Lung (tissue), 12 donors: ENCODE measurements around the gene LARP1. TPM values are rescaled to one million over a fixed set of nuclear protein-coding genes. Genes with fewer than 3 reads are reported as not detected.

ENCODE experiments used
- ATAC-seq: fragments of 200-7000 bp; cut with Tn5 transposase; one replicate; pipeline ENCODE4 v1.9.1; 2020; ENCODE audit warnings: moderate number of reproducible peaks; ENCODE audit not compliant: insufficient read depth, low FRiP score
- DNase-seq, 3 donors: peaks; one replicate each; pipeline ENCODE4 v3.0.0-alpha.2; 2013 to 2017
- H3K27ac ChIP-seq, 2 donors: one replicate each; pipeline ENCODE4 v1.5.1; 2013; ENCODE audit warnings: mild to moderate bottlenecking in 2 of 2, moderate library complexity in 2 of 2, control low read depth in 1 of 2, inconsistent platforms in 1 of 2, low read depth in 1 of 2, low read length in 1 of 2
- H3K27me3 ChIP-seq, 3 donors: one replicate each; pipeline ENCODE4 v1.5.1; 2013; ENCODE audit warnings: low read length in 2 of 3; ENCODE audit not compliant: control insufficient read depth in 3 of 3, insufficient read depth in 3 of 3
- H3K36me3 ChIP-seq, 4 donors: one replicate each; pipeline ENCODE4 v1.5.1; 2013; ENCODE audit warnings: low read length in 4 of 4, mild to moderate bottlenecking in 1 of 4, moderate library complexity in 1 of 4; ENCODE audit not compliant: control insufficient read depth in 4 of 4, insufficient read depth in 4 of 4
- H3K4me1 ChIP-seq, 5 donors: one replicate each; pipeline ENCODE4 v1.5.1; 2013; ENCODE audit warnings: low read length in 5 of 5, mild to moderate bottlenecking in 2 of 5, moderate library complexity in 1 of 5; ENCODE audit not compliant: control insufficient read depth in 5 of 5, insufficient read depth in 5 of 5
- H3K4me3 ChIP-seq: one replicate; pipeline ENCODE4 v1.5.1; 2013; ENCODE audit warnings: mild to moderate bottlenecking, control low read depth, moderate library complexity
- H3K9ac ChIP-seq, 2 donors: one replicate each; pipeline ENCODE4 v1.5.1; 2013; ENCODE audit warnings: low read length in 2 of 2, control low read depth in 1 of 2; ENCODE audit not compliant: insufficient read depth in 1 of 2
- H3K9me3 ChIP-seq, 4 donors: one replicate each; pipeline ENCODE4 v1.5.1; 2013; ENCODE audit warnings: low read length in 3 of 4, mild to moderate bottlenecking in 1 of 4, moderate library complexity in 1 of 4; ENCODE audit not compliant: control insufficient read depth in 4 of 4, insufficient read depth in 3 of 4
- WGBS, 2 donors: extraction: QIAGEN DNeasy Blood & Tissue Kit; methylation state at CpG; one replicate each; pipeline ENCODE4 v1.1.7; 2013; 5-methylcytosine and 5-hydroxymethylcytosine counted together
- polyA plus RNA-seq, 2 donors: library from polyadenylated mRNA; stranded (reverse); fragments of 200-250 nt; gene quantifications; one replicate each; pipeline ENCODE4 v1.2.1, GENCODE V29; 2013
- total RNA-seq, 2 donors: library from RNA; depleted of rRNA in 1 of 2; stranded (reverse); fragments of >200 nt in 1 of 2; gene quantifications; one replicate each; pipeline ENCODE4 v1.2.1, GENCODE V29; 2014 to 2021
- TF ChIP-seq, protein P1 (sequence below): IDR thresholded peaks from 2 replicates; pipeline ENCODE4 v1.5.1; 2012; ENCODE audit warnings: mild to moderate bottlenecking; ENCODE audit errors: control extremely low read depth, extremely low read depth
- donor health status: control.
- donor health status: control.
- donor health status: Bipolar disorder and iron deficiency.
- donor health status: healthy.
- donor health status: DM: yes; HTN: yes; CAD: no.

LARP1 gene
- total and polyA plus RNA-seq, 4 donors = 30.5 to 199 (median 61.7) TPM

- peaks cover 0 to 2% (median 0%) of the 10 kb centered on the region in 4 donors for H3K9me3 ChIP-seq
- no peak overlapping the region for H3K4me3 ChIP-seq
- H3K27ac ChIP-seq = no peak overlapping the region
- no peaks in the 10 kb centered on the region for H3K27me3 ChIP-seq
- peaks cover 0 to 3% (median 0%) of the 10 kb centered on the region in 5 donors for H3K4me1 ChIP-seq
- DNase-seq (no peak), ATAC-seq (no peak)
- H3K36me3 ChIP-seq = peaks cover 0 to 40% (median 24%) of the 10 kb centered on the region in 4 donors
- TF ChIP-seq, protein P1, sequence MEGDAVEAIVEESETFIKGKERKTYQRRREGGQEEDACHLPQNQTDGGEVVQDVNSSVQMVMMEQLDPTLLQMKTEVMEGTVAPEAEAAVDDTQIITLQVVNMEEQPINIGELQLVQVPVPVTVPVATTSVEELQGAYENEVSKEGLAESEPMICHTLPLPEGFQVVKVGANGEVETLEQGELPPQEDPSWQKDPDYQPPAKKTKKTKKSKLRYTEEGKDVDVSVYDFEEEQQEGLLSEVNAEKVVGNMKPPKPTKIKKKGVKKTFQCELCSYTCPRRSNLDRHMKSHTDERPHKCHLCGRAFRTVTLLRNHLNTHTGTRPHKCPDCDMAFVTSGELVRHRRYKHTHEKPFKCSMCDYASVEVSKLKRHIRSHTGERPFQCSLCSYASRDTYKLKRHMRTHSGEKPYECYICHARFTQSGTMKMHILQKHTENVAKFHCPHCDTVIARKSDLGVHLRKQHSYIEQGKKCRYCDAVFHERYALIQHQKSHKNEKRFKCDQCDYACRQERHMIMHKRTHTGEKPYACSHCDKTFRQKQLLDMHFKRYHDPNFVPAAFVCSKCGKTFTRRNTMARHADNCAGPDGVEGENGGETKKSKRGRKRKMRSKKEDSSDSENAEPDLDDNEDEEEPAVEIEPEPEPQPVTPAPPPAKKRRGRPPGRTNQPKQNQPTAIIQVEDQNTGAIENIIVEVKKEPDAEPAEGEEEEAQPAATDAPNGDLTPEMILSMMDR = no peak
- H3K9ac ChIP-seq = no peak overlapping the region
- 92 to 94% methylated on average over 4 of the region's 4 CpGs for WGBS, 2 donors
These were observed 68.4 kb downstream of the LARP1 start for GRCh38 chr5:154823605-154824004.

- Histone ChIP-seq H3K4me1 (peaks cover 0 to 4% (median 0%) of the 10 kb centered on the region in 5 donors), H3K4me3 (no peak overlapping the region), H3K36me3 (peaks cover under 1 to 41% (median 25%) of the 10 kb centered on the region in 4 donors), H3K9me3 (peaks cover 0 to 2% (median 0%) of the 10 kb centered on the region in 4 donors), H3K27me3 (no peaks in the 10 kb centered on the region), H3K9ac (no peak overlapping the region), H3K27ac (no peak overlapping the region)
- ATAC-seq = no peak
- no peak for DNase-seq
- TF ChIP-seq, protein P1 = no peak
- 96 to 97% methylated on average over 2 of the region's 2 CpGs for WGBS, 2 donors
These were observed 68.9 kb downstream of the LARP1 start for GRCh38 chr5:154824070-154824469.

- no peaks in the 10 kb centered on the region for H3K9me3 ChIP-seq
- peak overlapping the region in 1 of 2 donors; percentile 85 for H3K27ac ChIP-seq
- H3K4me1 ChIP-seq = peaks cover 0 to 11% (median 0%) of the 10 kb centered on the region in 5 donors
- no peak overlapping the region for H3K4me3 ChIP-seq
- no peak overlapping the region for H3K9ac ChIP-seq
- no peaks in the 10 kb centered on the region for H3K27me3 ChIP-seq
- H3K36me3 ChIP-seq = peaks cover 18 to 25% (median 19%) of the 10 kb centered on the region in 4 donors
- TF ChIP-seq, protein P1 = no peak
- DNase-seq (peak in 1 of 3 donors; percentile 21), ATAC-seq (peak; percentile 17)
- WGBS, 2 donors = 62 to 87% methylated on average over 2 of the region's 2 CpGs
These were observed 74.0 kb downstream of the LARP1 start for GRCh38 chr5:154829181-154829588.
